Measurements from ENCODE around the gene LRRFIP1. TPM values are rescaled to one million over a fixed set of nuclear protein-coding genes. Genes with fewer than 3 reads are reported as not detected.

The LRRFIP1 gene
- total and polyA plus RNA-seq, 10 of the 15 experiments (the other 5 are each of a cell fraction or from before 2014, with no cell fraction given): 36.2 to 120 (median 74.3) TPM

GRCh38 chr2:237749002-237749401 lies 121.6 kb downstream of the LRRFIP1 start:
- ATAC-seq (no peak), FAIRE-seq (no peak), DNase-seq (ENCODE audit: low read depth, low spot score) (no peak)
- TF ChIP-seq ZNF207 (IDR thresholded peaks at IDR 0.05; ENCODE audit: borderline replicate concordance): no peak
- TF ChIP-seq IKZF2 (IDR thresholded peaks at IDR 0.05): no peak
- TF ChIP-seq PKNOX1 (IDR thresholded peaks at IDR 0.05): no peak
- no peak for TF ChIP-seq REST (IDR thresholded peaks at IDR 0.05; ENCODE audit: low read depth, low read length)
- TF ChIP-seq SUPT20H (IDR thresholded peaks at IDR 0.05; ENCODE audit: borderline replicate concordance, control insufficient read depth, low read depth, low read length): no peak
- TF ChIP-seq CHD2 (IDR thresholded peaks at IDR 0.05; ENCODE audit: borderline replicate concordance, low read depth, low read length): no peak
- TF ChIP-seq LARP7 (IDR thresholded peaks at IDR 0.05): no peak
- no peak for TF ChIP-seq SMAD1 (IDR thresholded peaks at IDR 0.05; ENCODE audit: low read depth, partially characterized antibody)
- H3K27me3 ChIP-seq (replicated peaks in 1 of 2; ENCODE audit: control insufficient read depth in 2 of 2, insufficient read depth in 2 of 2, low read length in 1 of 2): no peaks in the 10 kb centered on the region
- H3K9ac ChIP-seq (ENCODE audit: control insufficient read depth, insufficient read depth, low read length): no peak overlapping the region
- peaks cover 14% of the 10 kb centered on the region for H3K4me1 ChIP-seq (ENCODE audit: control insufficient read depth, insufficient read depth, low read length)
- no peak overlapping the region for H3K4me2 ChIP-seq (ENCODE audit: control insufficient read depth, insufficient read depth)
- POLR2A ChIA-PET: no interaction called here
- H3K9me3 ChIP-seq (replicated peaks; ENCODE audit: control insufficient read depth, insufficient read depth, low read length): peaks cover 6% of the 10 kb centered on the region; the same call in 2 of the 3 replicates
- 0 out of 2 replicates have a peak, but pooled peaks cover 4% of the 10 kb centered on the region for H4K20me1 ChIP-seq (ENCODE audit: control insufficient read depth, insufficient read depth)
- no TSS peak for BruUV-seq (replicated peaks)
- peaks cover 6% of the 10 kb centered on the region; the same call in 1 of the 2 replicates for H3K79me2 ChIP-seq (ENCODE audit: control insufficient read depth, insufficient read depth, low read length)
- SMC1A ChIA-PET (ENCODE audit: uncharacterized antibody, unreplicated experiment): interaction anchor here (7.6 kb wide), 1 partner anchor 77 kb away, joined by 151 read pairs; no protein-coding TSS in a partner anchor
- H2AFZ ChIP-seq (ENCODE audit: control insufficient read depth, low read depth, low read length): no peak overlapping the region
- no peak overlapping the region for H3K4me3 ChIP-seq
- H3K36me3 ChIP-seq (ENCODE audit: control insufficient read depth in 2 of 2, insufficient read depth in 2 of 2, low read length in 1 of 2): peaks cover 20 to 28% of the 10 kb centered on the region in 2 experiments
- RAD21 ChIA-PET (ENCODE audit: unreplicated experiment): no interaction called here
- WGBS (ENCODE audit: insufficient coverage, insufficient replicate concordance, low lambda C conversion rate, missing lambda C conversion rate): 94% methylated on average over 11 of the region's 11 CpGs
- in situ Hi-C loops (cut with MboI) (loop anchor here (10.0 kb wide), 1 partner anchor 164 kb away; no protein-coding TSS in a partner anchor), intact Hi-C loops (cut with micrococcal nuclease; ENCODE audit: unreplicated experiment) (loop anchor here (5.0 to 10.0 kb wide), 2 partner anchors 127 to 234 kb away; no protein-coding TSS in a partner anchor)
- CTCF ChIA-PET: interaction anchor here (0.6 to 9.2 kb wide), 2 partner anchors 40 to 77 kb away, joined by 3 to 209 read pairs; no protein-coding TSS in a partner anchor
- no peak overlapping the region for H3K27ac ChIP-seq (ENCODE audit: control insufficient read depth, insufficient read depth)

Measured in GM12878 (cell line).